Endometrial microvascular endothelial cells (primary cell): ENCODE results near the gene PODNL1. TPM values are rescaled to one million over a fixed set of nuclear protein-coding genes. Genes with fewer than 3 reads are reported as not detected.

ENCODE experiments used
- in situ Hi-C: cut with HindIII; loops from 2 replicates; pipeline ENCODE4 v1.10.0; 2017; ENCODE audit warnings: low sequenced_read_pairs, low pct_unique_long_range_greater_than_20kb; ENCODE audit errors: inconsistent ontology term
- total RNA-seq: library from RNA; depleted of rRNA; stranded (reverse); fragments of >200 nt; gene quantifications from one replicate; pipeline ENCODE4 v1.2.3, GENCODE V29; 2015; ENCODE audit errors: inconsistent ontology term

The PODNL1 gene
- total RNA-seq, 1 donor from 2014 or later: 0.09 TPM

GRCh38 chr19:13883516-13884064 lies 54.6 kb downstream of the PODNL1 start:
- in situ Hi-C loops: loop anchor here (25.0 kb wide), 1 partner anchor 204 kb away; the partner anchor contains the start of genes C19orf67 and SAMD1

- in situ Hi-C loops: loop anchor here (25.0 kb wide), 1 partner anchor 204 kb away; the partner anchor contains the start of genes C19orf67 and SAMD1
Observed at GRCh38 chr19:13882836-13883235, 55.4 kb downstream of the PODNL1 start.

DNA sequence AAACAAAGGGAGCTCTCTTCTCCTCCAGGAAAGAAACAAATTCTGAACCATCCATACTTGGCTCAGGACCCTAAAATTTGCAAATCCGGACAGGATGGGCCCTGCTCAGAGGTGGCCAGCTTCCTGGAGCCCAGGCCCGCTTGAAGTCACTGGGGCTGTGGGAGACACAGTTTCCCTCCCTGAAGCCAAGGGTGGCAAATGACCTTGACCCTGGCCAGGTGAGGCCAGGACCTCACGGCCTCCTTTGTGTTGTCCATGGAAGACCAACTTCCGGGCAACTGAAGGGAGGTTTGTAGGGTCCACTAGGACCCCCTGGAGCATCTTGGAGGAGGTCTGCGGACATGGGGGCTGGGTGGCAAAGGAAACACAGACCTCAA lies 55.8 kb downstream of the PODNL1 start:
- in situ Hi-C loops: loop anchor here (25.0 kb wide), 1 partner anchor 205 kb away; the partner anchor contains the start of genes C19orf67 and SAMD1

- in situ Hi-C loops: loop anchor here (25.0 kb wide), 1 partner anchor 205 kb away; the partner anchor contains the start of genes C19orf67 and SAMD1
Observed at GRCh38 chr19:13881692-13882418, 56.4 kb downstream of the PODNL1 start.

GRCh38 chr19:13881251-13881691 lies 56.9 kb downstream of the PODNL1 start:
- in situ Hi-C loops: loop anchor here (25.0 kb wide), 1 partner anchor 206 kb away; the partner anchor contains the start of genes C19orf67 and SAMD1

Other genes with a start within 250 kb of the PODNL1 start
- gene MRI1, start 173.9 kb downstream of the PODNL1 start, total RNA-seq: 33.5 TPM
- 121 TPM for gene C19orf53, start 164.0 kb downstream of the PODNL1 start, total RNA-seq
- gene ZSWIM4, start 143.0 kb downstream of the PODNL1 start, total RNA-seq: 5.5 TPM
- gene NANOS3, start 61.3 kb downstream of the PODNL1 start, total RNA-seq: not detected
- gene BRME1, start 32.3 kb downstream of the PODNL1 start, total RNA-seq: not detected
- 33.8 TPM for gene CC2D1A, start 32.2 kb downstream of the PODNL1 start, total RNA-seq
- 49.3 TPM for gene DCAF15, start 14.1 kb upstream of the PODNL1 start, total RNA-seq
- gene RFX1, start 67.9 kb upstream of the PODNL1 start, total RNA-seq: 4.6 TPM
- not detected for gene RLN3, start 89.7 kb upstream of the PODNL1 start, total RNA-seq
- 17.5 TPM for gene IL27RA, start 93.3 kb upstream of the PODNL1 start, total RNA-seq
- gene PALM3, start 123.7 kb upstream of the PODNL1 start, total RNA-seq: not detected
- gene MISP3, start 134.4 kb upstream of the PODNL1 start, total RNA-seq: not detected
- gene C19orf67, start 147.4 kb upstream of the PODNL1 start, total RNA-seq: not detected
- 20.3 TPM for gene SAMD1, start 152.3 kb upstream of the PODNL1 start, total RNA-seq
- 138 TPM for gene PRKACA, start 179.3 kb upstream of the PODNL1 start, total RNA-seq
- gene ASF1B, start 198.2 kb upstream of the PODNL1 start, total RNA-seq: 46.6 TPM